HG02870 (cell line): ENCODE results near the gene BSCL2.
A peak's percentile ranks its signal among the peaks of the same experiment; 100 is the strongest.
"Not testable (repeated sequence)": the region's sequence is repeated elsewhere in the genome, so short reads cannot be mapped to it uniquely, and the experiment has no call there.

Experiments
- ATAC-seq: cut with Tn5 transposase; IDR thresholded peaks from one replicate; pipeline ENCODE4 v1.9.1; 2021; ENCODE audit warnings: mild to moderate bottlenecking, moderate library complexity; ENCODE audit not compliant: unreplicated experiment

BSCL2 gene

DNA sequence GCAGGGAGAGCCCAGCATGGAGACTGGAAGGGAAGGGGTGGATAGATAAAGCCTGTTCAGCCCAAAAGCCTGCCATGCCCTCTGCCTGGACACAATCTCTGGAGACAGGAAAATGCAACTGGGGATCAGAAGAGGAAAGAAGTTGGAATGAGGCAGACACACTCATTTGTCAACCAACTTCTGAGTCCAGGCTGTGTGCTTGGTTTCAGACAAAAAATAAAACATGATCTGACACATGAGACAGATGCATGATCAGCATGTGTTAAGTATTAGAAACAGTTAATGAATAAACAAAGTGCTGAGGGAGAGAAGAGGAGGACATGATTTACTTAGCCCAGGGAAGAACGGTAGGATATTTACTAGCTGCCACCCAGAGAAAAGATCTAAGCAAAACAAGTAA lies 18.7 kb downstream of the BSCL2 start:
- ATAC-seq: no peak

- ATAC-seq: no peak
Observed at GRCh38 chr11:62687508-62688396, 19.5 kb downstream of the BSCL2 start.

GRCh38 chr11:62682518-62682917 lies 24.7 kb downstream of the BSCL2 start:
- no peak for ATAC-seq

DNA sequence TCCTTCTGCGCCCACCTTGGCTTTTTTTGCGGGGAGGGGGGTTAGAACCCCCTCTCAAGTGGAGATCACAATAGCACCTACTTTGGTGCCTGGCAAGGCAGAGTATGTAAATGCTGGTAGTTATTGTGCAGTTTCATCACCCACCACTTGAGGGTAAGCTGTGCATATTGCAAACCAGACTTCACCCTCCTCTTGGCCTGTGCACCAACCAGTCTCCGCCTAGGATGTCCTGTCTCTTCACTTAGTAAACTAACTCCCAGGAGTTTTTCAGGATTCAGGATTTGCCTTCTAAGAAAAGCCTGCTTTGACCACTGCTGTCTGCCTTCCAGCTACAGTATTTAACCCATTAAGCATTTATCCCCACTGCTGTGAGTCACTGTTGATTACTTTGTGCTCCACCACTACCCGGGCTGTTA lies 26.4 kb downstream of the BSCL2 start:
- ATAC-seq: no peak

- no peak for ATAC-seq
Observed at GRCh38 chr11:62678770-62679696, 28.2 kb downstream of the BSCL2 start, which contains the start of gene UBXN1. UBXN1 (minus strand) TSS chr11:62679073; CDS start chr11:62678923, 150 bp downstream.

GRCh38 chr11:62678433-62678769 lies 28.8 kb downstream of the BSCL2 start:
- no peak for ATAC-seq

DNA sequence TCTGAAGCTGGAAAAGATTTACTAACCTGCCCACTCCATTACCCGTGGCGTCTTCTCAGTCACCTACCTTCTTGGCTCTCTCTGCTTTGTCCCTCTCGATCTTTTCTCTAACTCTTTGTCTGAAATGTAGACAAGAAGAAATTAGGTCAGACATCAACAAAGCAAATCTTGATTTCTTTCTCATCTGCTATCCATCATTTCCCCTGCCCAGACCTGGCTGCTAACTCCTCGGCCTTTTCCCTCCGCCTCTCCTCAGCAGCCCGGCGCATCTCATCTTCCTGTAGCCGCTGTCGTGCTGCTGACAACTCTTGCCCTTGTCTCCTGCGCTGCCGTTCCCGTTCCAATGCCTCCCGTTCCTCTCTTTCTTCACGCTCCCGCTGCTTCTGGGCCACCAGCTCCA lies 29.5 kb downstream of the BSCL2 start:
- ATAC-seq: no peak

- no peak for ATAC-seq
Observed at GRCh38 chr11:62677156-62677555, 30.1 kb downstream of the BSCL2 start.

DNA sequence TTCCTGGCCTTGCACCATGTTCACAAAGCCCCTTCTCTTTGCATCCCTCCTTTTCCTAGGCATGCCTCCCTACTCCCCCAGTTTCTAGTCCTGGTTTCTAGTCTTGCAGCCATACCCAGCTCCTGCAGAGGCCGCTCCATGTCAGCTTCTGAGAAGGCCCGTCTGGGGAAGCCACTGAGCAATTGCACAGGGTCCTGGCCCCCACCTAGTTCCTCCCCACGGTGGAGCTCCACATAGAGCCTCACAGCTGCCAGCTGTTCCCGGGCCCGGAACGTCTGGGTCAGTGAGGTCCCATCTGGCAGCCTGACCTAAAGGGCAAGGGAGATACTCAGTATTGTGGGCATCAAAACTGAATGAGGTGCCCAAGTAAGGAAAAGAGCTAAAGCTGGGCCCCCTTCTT lies 30.5 kb downstream of the BSCL2 start:
- no peak for ATAC-seq

DNA sequence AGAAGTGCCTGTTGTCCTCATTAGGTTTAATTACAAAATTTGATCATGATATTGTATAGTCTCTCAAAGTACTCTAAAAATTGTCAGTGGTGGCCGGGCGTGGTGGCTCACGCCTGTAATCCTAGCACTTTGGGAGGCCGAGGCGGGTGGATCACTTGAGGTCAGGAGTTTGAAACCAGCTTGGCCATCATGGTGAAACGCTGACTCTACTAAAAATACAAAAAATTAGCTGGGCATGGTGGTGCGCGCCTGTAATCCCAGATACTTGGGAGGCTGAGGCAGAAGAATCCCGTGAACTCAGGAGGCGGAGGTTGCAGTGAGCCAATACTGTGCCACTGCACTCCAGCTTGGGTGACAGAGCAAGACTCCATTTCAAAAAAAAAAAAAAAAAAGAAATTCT lies 31.8 kb downstream of the BSCL2 start:
- ATAC-seq: not testable (repeated sequence)

- no peak for ATAC-seq
Observed at GRCh38 chr11:62673196-62673525, 34.1 kb downstream of the BSCL2 start.

DNA sequence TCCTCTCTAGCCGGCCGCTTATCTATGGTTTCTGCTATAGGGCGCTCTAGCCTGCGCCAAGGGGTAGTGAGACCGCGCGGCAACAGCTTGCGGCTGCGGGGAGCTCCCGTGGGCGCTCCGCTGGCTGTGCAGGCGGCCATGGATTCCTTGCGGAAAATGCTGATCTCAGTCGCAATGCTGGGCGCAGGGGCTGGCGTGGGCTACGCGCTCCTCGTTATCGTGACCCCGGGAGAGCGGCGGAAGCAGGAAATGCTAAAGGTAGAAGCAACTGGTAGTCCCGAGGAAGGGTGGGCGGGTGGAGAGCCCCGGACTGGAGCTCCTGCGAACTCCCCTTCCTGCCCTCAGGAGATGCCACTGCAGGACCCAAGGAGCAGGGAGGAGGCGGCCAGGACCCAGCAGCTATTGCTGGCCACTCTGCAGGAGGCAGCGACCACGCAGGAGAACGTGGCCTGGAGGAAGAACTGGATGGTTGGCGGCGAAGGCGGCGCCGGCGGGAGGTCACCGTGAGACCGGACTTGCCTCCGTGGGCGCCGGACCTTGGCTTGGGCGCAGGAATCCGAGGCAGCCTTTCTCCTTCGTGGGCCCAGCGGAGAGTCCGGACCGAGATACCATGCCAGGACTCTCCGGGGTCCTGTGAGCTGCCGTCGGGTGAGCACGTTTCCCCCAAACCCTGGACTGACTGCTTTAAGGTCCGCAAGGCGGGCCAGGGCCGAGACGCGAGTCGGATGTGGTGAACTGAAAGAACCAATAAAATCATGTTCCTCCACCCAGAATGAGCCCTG lies 35.4 kb downstream of the BSCL2 start, which contains the start of the genes LBHD1 and UQCC3:
Gene LBHD1 (minus strand): TSS at position 660 of the 782 bp plus-strand sequence. CDS start 2,236 bp downstream, outside the sequence.
Gene UQCC3 (plus strand): TSS at position 66 of the 782 bp plus-strand sequence. CDS start 73 bp downstream, at position 139.
- ATAC-seq: peak; percentile 57

DNA sequence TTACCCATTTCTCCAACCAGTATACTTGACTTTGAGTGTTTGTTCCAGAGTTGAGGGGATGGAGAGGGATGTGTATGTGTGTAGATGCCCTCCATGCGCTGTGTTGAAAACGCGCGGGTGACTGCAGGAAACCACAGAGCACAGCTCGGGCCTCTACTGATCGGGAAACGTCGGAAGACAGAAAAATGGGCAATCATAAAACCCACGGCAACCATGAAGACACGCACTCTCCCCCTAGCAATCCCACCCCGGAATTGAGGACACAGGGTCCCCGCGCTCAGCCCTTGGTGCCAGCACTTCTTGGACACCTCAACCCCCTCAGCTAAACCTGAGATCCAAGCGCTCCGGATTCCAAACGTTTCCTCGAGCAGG lies 36.0 kb downstream of the BSCL2 start:
- ATAC-seq: no peak

DNA sequence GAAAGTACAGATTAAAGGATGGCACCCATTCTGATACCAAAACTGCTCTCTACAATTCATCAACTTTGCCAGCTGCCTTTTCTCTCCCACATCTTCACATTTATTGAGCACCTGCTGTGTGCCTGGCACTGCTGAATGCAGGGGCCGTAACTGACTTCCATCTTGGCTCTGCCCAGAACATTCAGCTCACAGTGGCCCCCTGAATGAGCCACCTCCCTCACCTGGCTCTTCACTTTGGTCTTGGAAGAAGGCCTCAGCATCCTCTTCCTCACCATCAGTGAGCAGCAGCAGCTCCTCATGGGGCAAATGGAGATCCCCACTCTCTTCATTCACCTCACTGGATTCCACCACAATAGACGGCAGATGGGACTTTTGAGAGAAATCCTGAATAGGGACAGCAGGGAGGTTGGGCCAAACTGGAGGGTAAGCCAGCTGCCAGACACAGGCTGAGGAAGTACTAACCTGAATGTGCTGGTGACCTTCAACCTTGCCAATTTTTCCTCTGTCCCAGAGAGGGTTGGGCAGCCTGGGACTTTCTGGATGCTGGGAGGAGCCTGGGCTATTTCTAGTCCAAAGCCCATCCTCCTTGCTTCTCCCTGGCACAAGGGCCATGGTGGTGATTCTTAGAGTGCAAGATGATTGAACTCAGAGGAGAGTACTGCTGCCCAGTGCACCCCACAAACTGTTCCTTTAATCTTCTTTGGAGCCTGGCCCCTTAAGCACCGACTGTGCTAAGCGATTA lies 37.6 kb downstream of the BSCL2 start:
- no peak for ATAC-seq

DNA sequence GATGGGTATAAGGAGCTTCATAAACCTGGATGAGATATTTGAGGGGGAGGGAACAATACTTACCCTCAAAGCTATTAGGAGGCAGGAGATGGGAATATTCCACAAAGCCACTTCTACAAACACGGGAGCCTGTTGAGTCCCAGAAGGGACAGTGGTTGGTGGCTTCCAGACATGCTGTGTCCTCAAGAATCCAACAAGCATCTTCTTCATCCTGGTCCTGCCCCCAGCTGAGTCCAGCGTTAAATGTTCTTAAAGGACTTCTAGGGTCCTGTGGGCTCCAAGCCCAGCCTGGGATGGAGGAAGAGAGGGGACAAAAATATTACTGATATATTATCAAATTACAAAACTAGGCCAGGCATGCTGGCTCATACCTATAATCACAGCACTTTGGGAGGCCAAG lies 39.8 kb downstream of the BSCL2 start:
- no peak for ATAC-seq

DNA sequence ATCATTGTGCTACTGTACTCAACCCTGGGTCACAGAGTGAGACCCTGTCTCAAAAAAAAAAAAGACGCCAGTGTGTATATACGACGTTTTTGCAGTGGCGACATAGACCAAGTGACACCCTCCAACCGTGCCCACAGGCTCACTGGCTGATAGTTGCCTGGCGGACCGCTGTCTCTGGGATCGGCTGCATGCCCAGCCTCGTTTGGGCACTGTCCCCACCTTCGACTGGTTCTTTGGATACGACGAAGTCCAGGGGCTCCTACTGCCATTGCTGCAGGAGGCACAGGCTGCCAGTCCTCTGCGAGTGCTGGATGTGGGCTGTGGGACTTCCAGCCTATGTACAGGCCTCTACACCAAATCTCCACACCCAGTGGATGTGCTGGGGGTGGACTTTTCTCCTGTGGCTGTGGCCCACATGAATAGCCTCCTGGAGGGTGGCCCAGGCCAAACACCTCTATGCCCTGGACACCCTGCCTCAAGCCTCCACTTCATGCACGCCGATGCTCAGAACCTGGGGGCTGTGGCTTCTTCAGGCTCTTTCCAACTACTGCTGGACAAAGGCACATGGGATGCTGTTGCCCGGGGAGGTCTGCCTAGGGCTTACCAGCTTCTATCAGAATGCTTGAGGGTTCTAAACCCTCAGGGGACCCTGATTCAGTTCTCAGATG lies 40.8 kb downstream of the BSCL2 start:
- ATAC-seq: no peak

GRCh38 chr11:62665599-62666258 lies 41.5 kb downstream of the BSCL2 start:
- ATAC-seq: peak; percentile 18

GRCh38 chr11:62665075-62665598 lies 42.1 kb downstream of the BSCL2 start, which contains the start of the genes C11orf98 and CSKMT:
C11orf98 (minus strand) TSS chr11:62665210; CDS start chr11:62665169, 41 bp downstream.
CSKMT (plus strand) TSS chr11:62665312; CDS start chr11:62665880, 568 bp downstream.
- ATAC-seq: peak; percentile 78
